ENCODE results near the gene VDAC1. TPM values are rescaled to one million over a fixed set of nuclear protein-coding genes. Genes with fewer than 3 reads are reported as not detected.

The VDAC1 gene
- total RNA-seq, 1 experiment from 2014 or later: 732 TPM

DNA sequence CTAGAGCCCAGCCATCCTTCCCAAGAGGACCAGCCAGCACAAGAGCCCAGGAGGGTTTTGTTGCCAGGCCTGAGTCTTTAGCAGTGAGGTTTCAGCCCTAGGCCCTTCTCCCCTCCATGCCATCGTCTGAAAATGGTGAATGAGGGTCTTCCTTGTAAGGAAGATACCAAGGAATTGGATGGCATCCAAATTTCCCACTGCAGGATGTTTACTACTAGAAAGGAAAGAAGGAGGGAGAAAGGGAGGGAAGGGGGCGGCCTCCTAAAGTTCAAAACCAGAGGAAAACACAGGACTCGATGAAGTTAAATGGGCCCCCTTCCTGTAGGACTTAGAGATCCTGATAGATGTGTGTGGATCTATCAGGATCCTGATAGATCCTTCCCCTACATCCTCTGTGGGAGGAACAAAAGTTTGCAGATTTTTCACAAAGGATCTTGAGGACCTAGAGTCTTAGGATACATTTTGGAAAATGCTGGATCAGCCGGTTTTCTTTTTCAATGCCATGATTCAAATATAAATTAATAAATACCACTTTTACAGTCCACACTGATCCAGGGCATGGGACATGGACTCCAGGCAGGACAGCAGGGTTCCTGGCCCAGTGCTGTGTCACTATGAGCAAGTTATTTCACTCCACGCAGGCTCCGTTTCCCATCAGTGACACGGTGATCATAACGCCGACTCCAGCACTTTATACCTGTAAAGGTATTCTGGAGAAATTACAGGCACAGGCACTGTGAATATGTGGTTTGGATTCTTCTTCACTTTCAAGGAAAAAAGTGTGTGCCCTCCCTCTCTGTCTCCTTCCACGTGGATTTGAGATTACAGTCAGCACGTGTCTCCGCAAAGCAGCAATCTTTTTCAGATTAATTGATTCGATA, 77.2 kb downstream of the VDAC1 start:
- no peak for DNase-seq (ENCODE audit: low spot score)

DNA sequence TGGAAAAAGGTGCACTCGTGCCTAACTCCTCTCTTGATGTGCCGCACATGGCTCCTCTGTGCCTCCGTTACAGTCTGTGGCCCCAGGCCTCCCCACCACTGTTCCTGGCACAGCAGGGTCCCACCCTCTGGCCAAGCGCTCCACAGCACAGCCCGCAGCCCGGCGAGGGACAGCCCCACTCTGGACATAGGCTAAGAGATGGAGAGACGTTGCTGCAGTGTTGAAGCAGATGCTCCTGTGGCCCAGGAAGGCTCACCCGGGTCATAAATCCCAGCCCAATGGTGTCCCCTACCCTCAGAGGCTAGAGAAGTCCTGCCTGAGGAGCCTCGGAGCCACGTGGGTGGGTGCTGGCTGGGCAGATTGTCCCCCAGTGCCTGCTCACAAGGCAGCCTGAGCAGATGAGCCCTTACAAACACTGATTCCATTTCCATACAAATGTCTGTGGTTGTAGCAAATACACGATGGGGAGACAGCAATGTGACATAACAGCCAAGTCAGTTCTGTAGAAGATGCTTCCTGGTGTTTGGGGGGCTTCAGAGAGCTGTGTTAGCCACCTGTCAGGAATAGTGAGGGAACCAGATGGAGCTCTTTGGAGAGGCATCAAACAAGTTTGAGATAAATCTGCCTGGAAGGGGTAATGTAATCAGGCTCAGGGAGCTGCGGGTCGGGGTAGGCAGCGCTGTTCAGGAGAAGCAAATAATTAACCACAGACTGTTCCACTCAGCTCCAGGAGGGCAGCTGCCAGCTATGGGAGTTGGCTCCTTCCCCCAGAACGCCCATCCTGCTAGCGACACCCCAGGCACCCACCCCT, 78.1 kb downstream of the VDAC1 start:
- no peak for DNase-seq (ENCODE audit: low spot score)

- DNase-seq (ENCODE audit: low spot score): no peak
Observed at GRCh38 chr5:133925866-133926488, 78.8 kb downstream of the VDAC1 start.

DNA sequence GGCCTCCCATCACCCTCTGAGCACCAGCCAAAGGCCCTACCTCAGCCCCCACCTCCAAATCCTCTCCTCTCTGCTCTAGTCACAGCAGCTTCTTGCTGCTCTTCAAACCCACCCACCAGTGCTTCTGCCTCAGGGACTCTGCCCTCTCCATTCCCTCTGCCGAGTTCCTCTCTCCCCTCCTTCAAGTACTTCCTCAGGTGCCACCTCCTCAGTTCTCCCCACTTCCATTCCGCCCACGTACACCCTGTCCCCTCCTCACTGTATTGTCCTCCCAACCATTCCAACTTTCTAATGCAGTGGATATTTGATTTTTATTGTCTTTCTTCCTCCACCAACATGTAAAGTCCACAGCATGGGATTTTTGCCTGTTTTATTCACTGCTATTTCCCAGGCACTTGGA, 79.5 kb downstream of the VDAC1 start:
- no peak for DNase-seq (ENCODE audit: low spot score)

DNA sequence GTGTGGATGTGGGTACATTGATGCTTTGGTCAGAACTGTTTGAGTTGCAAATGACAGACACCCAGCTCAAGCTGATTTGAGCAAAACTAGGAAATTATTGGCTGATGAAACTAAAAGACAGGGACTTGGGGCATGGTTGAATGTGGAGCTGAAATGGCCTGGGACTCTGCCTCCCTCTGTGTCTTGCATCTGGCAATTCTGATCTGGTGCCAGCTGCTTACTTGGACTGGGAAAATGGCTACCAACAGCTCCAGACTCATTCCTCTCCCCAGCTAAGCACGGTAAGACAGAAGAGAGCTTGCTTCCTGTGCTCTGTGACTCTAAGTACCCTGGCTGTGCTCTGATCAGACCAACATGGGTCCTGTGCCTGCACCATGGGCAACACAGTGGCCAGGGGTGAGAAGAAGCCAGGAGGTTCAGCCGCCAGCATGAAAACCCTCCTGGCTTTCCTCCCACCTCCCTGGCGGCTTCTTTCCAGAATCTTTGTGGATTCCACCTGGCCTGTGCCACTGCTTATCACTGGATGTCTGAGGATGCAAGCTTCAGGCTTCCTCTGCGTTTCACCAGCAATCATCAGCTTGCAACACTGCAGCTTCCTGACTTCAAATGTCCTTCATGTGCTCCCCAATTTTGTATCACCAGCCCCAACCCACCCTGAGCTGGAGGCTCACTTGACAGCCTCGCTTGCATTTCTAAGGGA, 80.4 kb downstream of the VDAC1 start:
- no peak for DNase-seq (ENCODE audit: low spot score)

DNA sequence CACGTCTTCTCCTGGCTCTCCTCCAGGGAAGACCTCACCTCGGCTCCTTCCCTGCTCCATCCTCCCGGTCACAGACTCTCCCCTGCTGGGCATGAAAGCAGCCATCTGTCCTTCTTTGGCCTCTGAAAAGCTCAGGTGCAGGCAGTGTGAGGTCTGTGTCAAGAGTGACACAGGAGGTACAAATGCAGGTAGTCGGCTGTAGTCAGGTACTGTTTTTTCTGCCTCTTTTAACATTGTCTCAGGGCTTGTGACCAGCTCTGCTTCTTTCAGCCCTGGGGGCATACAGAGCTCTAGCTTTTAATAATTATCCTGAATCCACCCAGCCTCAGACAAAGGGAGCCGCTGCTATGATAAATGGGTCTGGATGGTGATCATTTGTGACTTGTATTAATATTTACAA, 82.8 kb downstream of the VDAC1 start:
- no peak for DNase-seq (ENCODE audit: low spot score)

Other genes starting within 250 kb of the VDAC1 start
- gene C5orf15, start 36.4 kb downstream of the VDAC1 start, total RNA-seq (2014; rRNA removed; shearing (Covaris generic)): 141 and 166 TPM in 2 replicates
- gene TCF7, start 109.7 kb upstream of the VDAC1 start, total RNA-seq (2014; rRNA removed; shearing (Covaris generic)): 1.5 and 2.9 TPM in 2 replicates
- gene SKP1, start 172.0 kb upstream of the VDAC1 start, total RNA-seq (2014; rRNA removed; shearing (Covaris generic)): 886 and 1,193 TPM in 2 replicates
- 179 and 250 TPM in 2 replicates for gene PPP2CA, start 221.1 kb upstream of the VDAC1 start, total RNA-seq (2014; rRNA removed; shearing (Covaris generic))